Spleen (tissue), 11 donors: ENCODE data around the gene AK8. TPM values are rescaled to one million over a fixed set of nuclear protein-coding genes. Genes with fewer than 3 reads are reported as not detected.

Experiments used
- DNase-seq: peaks from one replicate; pipeline ENCODE4 v3.0.0-alpha.2; 2020
- H3K27ac ChIP-seq, 8 donors: fragments of 200-600 bp; sonication (generic) in 7 of 8; 1 replicate in 4 of 8; 2 replicates in 4 of 8; pipeline versions ENCODE4 v1.5.0 to v1.8.0; 2016 to 2021; ENCODE audit warnings: inconsistent platforms in 4 of 8, mild to moderate bottlenecking in 4 of 8, moderate library complexity in 1 of 8
- H3K27me3 ChIP-seq, 7 donors: fragments of 200-600 bp; sonication (generic) in 6 of 7; replicated peaks in 1 of 7; 1 replicate in 4 of 7; 2 replicates in 3 of 7; pipeline versions ENCODE4 v1.5.0 to v1.8.0; 2016 to 2021; ENCODE audit warnings: inconsistent platforms in 3 of 7, mild to moderate bottlenecking in 1 of 7
- H3K36me3 ChIP-seq, 6 donors: fragments of 200-600 bp; sonication (generic) in 5 of 6; 1 replicate in 4 of 6; 2 replicates in 2 of 6; pipeline versions ENCODE4 v1.5.0 to v1.8.0; 2016 to 2021; ENCODE audit warnings: inconsistent platforms in 2 of 6
- H3K4me1 ChIP-seq, 6 donors: fragments of 200-600 bp; sonication (generic) in 5 of 6; 1 replicate in 3 of 6; 2 replicates in 3 of 6; pipeline versions ENCODE4 v1.5.0 to v1.8.0; 2016 to 2021; ENCODE audit warnings: inconsistent platforms in 3 of 6
- H3K4me3 ChIP-seq, 8 donors: fragments of 200-600 bp; sonication (generic) in 7 of 8; 1 replicate in 4 of 8; 2 replicates in 4 of 8; pipeline versions ENCODE4 v1.5.0 to v1.8.0; 2016 to 2021; ENCODE audit warnings: inconsistent platforms in 4 of 8, mild to moderate bottlenecking in 4 of 8, moderate library complexity in 2 of 8
- H3K9me3 ChIP-seq, 8 donors: fragments of 200-600 bp; sonication (generic) in 7 of 8; 1 replicate in 4 of 8; 2 replicates in 4 of 8; pipeline versions ENCODE4 v1.5.0 to v1.8.0; 2016 to 2021; ENCODE audit warnings: inconsistent platforms in 4 of 8
- POLR2A ChIP-seq, 3 donors: fragments of 450-650 bp; IDR thresholded peaks; one replicate each; pipeline ENCODE4 v1.5.1; 2017; ENCODE audit warnings: antibody characterized with exemption in 3 of 3, mild to moderate bottlenecking in 1 of 3
- POLR2AphosphoS5 ChIP-seq, 3 donors: sonication (generic); formaldehyde crosslinking; IDR thresholded peaks; one replicate each; pipeline ENCODE4 v1.5.1; 2017; ENCODE audit warnings: antibody characterized with exemption in 3 of 3
- WGBS, 5 donors: extraction: QIAGEN DNeasy Blood & Tissue Kit in 3 of 5; methylation state at CpG; one replicate each; pipeline versions ENCODE4 v1.1.5 to v1.1.7; 2013 to 2018; 5-methylcytosine and 5-hydroxymethylcytosine counted together
- intact Hi-C: fragments of 100-400 bp; cut with DNase I; formaldehyde crosslinking; loops from one replicate; pipeline ENCODE4 v1.15.0; 2023; ENCODE audit warnings: low total_unique reads
- polyA plus RNA-seq, 3 donors: library from polyadenylated mRNA; stranded (reverse); fragments of 200-250 nt; gene quantifications; one replicate each; pipeline ENCODE4 v1.2.1, GENCODE V29; 2013
- total RNA-seq, 7 donors: library from RNA; depleted of rRNA in 3 of 7; stranded (reverse); fragments of >200 nt in 3 of 7; fragmentation: NEBNext Ultra II Directional in 4 of 7; extraction: Animal tissue kit (Norgen Biotek cat#: 25700) in 4 of 7; gene quantifications; one replicate each; pipeline versions ENCODE4 v1.1.0 to v1.2.1, GENCODE V29; 2016 to 2021
- TF ChIP-seq, protein P1 (sequence below), 11 experiments: fragments of 200-600 bp in 7 of 11; fragments of 450-650 bp in 4 of 11; sonication (generic) in 4 of 11; IDR thresholded peaks in 8 of 11; conservative IDR thresholded peaks in 3 of 11; 1 replicate in 7 of 11; 2 replicates in 4 of 11; pipeline versions ENCODE4 v1.4.0 to v1.8.0; 2016 to 2021; ENCODE audit warnings: antibody characterized with exemption in 11 of 11, inconsistent platforms in 4 of 11, mild to moderate bottlenecking in 1 of 11
- donor health status: healthy with polysubstance abuse.
- donor health status: DM: no; HTN: no; CAD: no; lungs with moderate emphysema.
- donor health status: DM: no; HTN: no; CAD: no.
- donor health status: Bipolar disorder and iron deficiency.
- donor health status: healthy.
- donor health status: DM: no; HTN: no; CAD: no.
- donor health status: DM: yes; HTN: yes; CAD: no.

Gene AK8
- total and polyA plus RNA-seq, 10 donors: 0.22 to 1.8 (median 0.93) TPM

DNA sequence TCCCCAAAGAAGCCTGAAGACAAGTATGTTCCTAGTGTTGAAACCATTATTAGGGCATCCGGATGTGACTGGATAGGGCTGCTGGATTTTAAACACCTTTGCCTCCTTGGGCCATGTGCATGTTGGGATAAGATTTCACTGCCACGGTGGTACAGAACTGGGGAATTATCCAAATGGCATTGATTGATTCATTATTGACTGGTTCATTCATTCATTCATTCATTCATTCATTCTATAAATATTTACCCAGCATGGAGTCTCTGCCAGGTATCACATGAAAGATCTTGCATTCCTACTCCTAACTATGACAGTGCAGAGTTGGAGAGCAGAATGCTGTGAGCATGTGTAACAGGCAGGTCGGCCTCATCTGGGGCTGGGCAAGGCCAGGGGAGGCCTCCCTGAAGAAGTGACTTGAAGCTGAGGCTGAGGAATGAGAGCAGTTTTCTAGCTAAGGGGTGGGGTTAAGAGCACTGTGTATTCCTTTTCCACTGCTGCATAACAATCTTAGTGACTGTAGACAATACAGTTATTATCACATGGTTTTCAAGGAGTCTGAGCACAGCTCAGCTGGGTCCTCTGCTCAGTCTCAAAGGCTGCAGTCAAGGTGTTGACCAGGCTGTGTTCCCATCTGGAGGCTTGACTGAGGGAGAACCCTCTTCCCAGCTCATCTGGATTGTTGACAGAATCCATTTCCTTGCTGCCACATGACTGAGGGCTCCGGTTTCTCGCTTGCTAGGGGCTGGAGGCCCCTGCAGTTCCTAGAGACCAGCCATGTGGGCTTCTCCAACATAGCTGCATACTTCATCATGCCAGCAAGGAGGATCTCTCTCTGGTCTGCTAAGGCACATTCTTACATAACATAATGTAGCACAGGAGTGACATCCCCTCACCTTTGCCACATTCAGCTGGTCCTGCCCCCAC lies 35.7 kb downstream of the AK8 start:
- TF ChIP-seq, protein P1, sequence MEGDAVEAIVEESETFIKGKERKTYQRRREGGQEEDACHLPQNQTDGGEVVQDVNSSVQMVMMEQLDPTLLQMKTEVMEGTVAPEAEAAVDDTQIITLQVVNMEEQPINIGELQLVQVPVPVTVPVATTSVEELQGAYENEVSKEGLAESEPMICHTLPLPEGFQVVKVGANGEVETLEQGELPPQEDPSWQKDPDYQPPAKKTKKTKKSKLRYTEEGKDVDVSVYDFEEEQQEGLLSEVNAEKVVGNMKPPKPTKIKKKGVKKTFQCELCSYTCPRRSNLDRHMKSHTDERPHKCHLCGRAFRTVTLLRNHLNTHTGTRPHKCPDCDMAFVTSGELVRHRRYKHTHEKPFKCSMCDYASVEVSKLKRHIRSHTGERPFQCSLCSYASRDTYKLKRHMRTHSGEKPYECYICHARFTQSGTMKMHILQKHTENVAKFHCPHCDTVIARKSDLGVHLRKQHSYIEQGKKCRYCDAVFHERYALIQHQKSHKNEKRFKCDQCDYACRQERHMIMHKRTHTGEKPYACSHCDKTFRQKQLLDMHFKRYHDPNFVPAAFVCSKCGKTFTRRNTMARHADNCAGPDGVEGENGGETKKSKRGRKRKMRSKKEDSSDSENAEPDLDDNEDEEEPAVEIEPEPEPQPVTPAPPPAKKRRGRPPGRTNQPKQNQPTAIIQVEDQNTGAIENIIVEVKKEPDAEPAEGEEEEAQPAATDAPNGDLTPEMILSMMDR (IDR thresholded peaks at IDR 0.05 in 8 of 11, conservative IDR thresholded peaks at IDR 0.05 in 3 of 11): no peak
- TF ChIP-seq POLR2A (IDR thresholded peaks at IDR 0.05) (no peak), POLR2AphosphoS5 (IDR thresholded peaks at IDR 0.05) (no peak)
- no peak overlapping the region for H3K4me3 ChIP-seq
- H3K4me1 ChIP-seq: no peaks in the 10 kb centered on the region
- intact Hi-C loops: no loop called here
- H3K27ac ChIP-seq: no peak overlapping the region
- no peaks in the 10 kb centered on the region for H3K36me3 ChIP-seq
- WGBS, 5 donors: 83 to 93% (median 87%) methylated on average over 5 of the region's 5 CpGs
- DNase-seq: no peak
- H3K9me3 ChIP-seq: no peaks in the 10 kb centered on the region
- no peaks in the 10 kb centered on the region for H3K27me3 ChIP-seq

DNA sequence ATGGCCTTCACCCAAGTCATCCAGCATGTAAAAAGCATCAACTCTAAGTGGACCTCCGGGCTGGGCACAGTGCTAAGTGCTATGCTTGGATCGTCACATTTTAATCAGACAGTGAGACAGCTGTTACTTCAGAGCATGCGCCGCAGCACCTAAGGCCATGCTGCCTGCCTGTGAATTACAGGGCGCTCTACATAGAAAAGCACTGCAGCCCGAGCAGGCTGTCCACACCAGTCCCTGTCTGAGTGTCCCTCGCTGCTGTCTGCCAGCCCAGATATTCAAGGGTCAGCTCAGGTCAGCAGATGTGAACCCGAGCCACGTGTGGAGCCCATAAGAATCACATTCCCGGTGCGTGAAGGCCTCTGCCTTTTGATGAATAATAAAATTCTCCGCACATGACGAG lies 37.1 kb downstream of the AK8 start:
- Histone ChIP-seq H3K36me3 (no peaks in the 10 kb centered on the region), H3K27me3 (no peaks in the 10 kb centered on the region), H3K4me1 (no peaks in the 10 kb centered on the region), H3K9me3 (no peaks in the 10 kb centered on the region), H3K27ac (no peak overlapping the region), H3K4me3 (no peak overlapping the region)
- TF ChIP-seq POLR2AphosphoS5 (IDR thresholded peaks at IDR 0.05): no peak
- TF ChIP-seq POLR2A (IDR thresholded peaks at IDR 0.05): no peak
- TF ChIP-seq, protein P1 (IDR thresholded peaks at IDR 0.05 in 8 of 11, conservative IDR thresholded peaks at IDR 0.05 in 3 of 11): no peak
- 80 to 93% (median 86%) methylated on average over 11 to 13 of the region's 13 CpGs for WGBS, 5 donors
- no peak for DNase-seq
- intact Hi-C loops: no loop called here

DNA sequence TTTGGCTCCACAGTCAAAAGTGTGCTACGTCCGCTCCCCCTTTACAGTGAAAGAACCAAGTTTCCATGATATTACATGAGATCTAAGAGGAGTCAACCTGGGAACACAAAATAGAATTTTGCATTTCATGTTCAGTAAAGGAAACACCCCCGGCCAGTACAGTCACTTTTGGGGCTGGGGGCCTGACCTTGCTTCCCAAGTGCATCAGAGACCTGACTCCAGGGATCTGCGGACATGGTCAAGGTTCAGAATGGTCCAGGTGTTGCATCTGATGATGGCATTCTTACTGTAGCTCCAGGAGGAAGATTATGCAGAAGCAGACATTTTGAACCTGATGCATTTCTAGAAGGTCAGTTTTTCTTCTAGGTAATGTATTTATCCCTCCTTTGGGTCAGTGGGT lies 39.8 kb downstream of the AK8 start:
- no peaks in the 10 kb centered on the region for H3K4me1 ChIP-seq
- H3K9me3 ChIP-seq: no peaks in the 10 kb centered on the region
- no peak for DNase-seq
- 82 to 94% (median 88%) methylated on average over 4 of the region's 4 CpGs for WGBS, 5 donors
- H3K27me3 ChIP-seq: no peaks in the 10 kb centered on the region
- TF ChIP-seq, protein P1 (IDR thresholded peaks at IDR 0.05 in 8 of 11, conservative IDR thresholded peaks at IDR 0.05 in 3 of 11): no peak
- intact Hi-C loops: no loop called here
- H3K36me3 ChIP-seq: no peaks in the 10 kb centered on the region
- H3K4me3 ChIP-seq: no peak overlapping the region
- H3K27ac ChIP-seq: no peak overlapping the region

DNA sequence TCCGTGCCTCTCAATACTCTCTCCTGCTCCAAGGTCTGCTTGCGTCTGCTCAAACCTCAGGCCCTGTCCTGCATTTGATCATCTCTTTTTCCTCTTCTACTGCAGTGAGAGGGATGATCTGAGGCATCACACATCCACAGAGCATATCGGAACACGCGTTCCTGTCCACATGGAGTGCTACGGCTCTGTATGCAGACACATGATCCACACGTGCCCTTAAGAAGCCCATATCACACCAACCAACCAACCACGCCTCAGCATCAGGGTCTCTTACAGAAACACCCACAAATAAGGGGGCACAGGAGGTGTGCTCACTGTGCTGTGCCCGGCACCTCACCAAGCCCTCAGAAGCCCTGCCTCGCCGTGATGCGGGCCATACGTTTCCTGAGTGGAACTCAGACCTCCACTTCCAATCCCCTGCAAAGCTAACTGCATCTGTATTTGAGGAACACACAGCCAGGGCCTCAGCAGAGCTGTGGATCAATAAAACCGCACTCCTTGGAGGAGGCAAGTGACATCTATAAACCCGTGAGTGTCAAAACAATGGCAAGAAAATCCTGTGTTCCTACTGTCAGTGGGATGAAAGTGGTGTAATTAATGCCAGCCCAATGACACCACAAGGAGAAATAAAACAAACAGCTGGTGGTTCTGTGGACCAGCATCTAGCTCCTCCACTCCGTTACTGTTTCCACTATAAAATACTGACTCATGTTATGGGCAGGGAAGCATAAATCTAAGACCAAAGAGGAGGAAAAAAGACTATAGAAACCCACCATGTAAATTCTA lies 40.4 kb downstream of the AK8 start:
- Histone ChIP-seq H3K27ac (no peak overlapping the region), H3K9me3 (no peaks in the 10 kb centered on the region), H3K4me3 (no peak overlapping the region), H3K4me1 (no peaks in the 10 kb centered on the region), H3K27me3 (no peaks in the 10 kb centered on the region), H3K36me3 (no peaks in the 10 kb centered on the region)
- WGBS, 5 donors: 77 to 90% (median 85%) methylated on average over 14 to 16 of the region's 16 CpGs
- no peak for DNase-seq
- TF ChIP-seq, protein P1 (IDR thresholded peaks at IDR 0.05 in 8 of 11, conservative IDR thresholded peaks at IDR 0.05 in 3 of 11): no peak
- no peak for TF ChIP-seq POLR2AphosphoS5 (IDR thresholded peaks at IDR 0.05)
- TF ChIP-seq POLR2A (IDR thresholded peaks at IDR 0.05): no peak
- intact Hi-C loops: no loop called here
